Neural crest cell (in vitro differentiated cells): ENCODE data around the gene EGF. TPM values are rescaled to one million over a fixed set of nuclear protein-coding genes. Genes with fewer than 3 reads are reported as not detected.
"Not testable (repeated sequence)": the region's sequence is repeated elsewhere in the genome, so short reads cannot be mapped to it uniquely, and the experiment has no call there.

Experiments used
- DNase-seq: peaks from one replicate; pipeline ENCODE4 v3.0.0; 2021; ENCODE audit warnings: low read depth, mixed read lengths, low spot score
- H3K27ac Mint-ChIP-seq: one replicate; pipeline ENCODE4 v1.8.0; 2021; ENCODE audit warnings: mild to moderate bottlenecking, mixed read lengths; ENCODE audit not compliant: unreplicated experiment
- H3K27me3 Mint-ChIP-seq: 2 replicates; pipeline ENCODE4 v1.8.0; 2021; ENCODE audit warnings: low read depth, mild to moderate bottlenecking, mixed read lengths
- H3K36me3 Mint-ChIP-seq: 2 replicates; pipeline ENCODE4 v1.8.0; 2021; ENCODE audit warnings: low read depth, mild to moderate bottlenecking, mixed read lengths
- H3K4me1 Mint-ChIP-seq: 2 replicates; pipeline ENCODE4 v1.8.0; 2021; ENCODE audit warnings: mixed read lengths
- H3K4me3 Mint-ChIP-seq: one replicate; pipeline ENCODE4 v1.8.0; 2021; ENCODE audit warnings: mild to moderate bottlenecking, mixed read lengths
- H3K9me3 Mint-ChIP-seq: 2 replicates; pipeline ENCODE4 v1.8.0; 2021; ENCODE audit warnings: mixed read lengths
- CTCF ChIP-seq: fragments of 200-600 bp; sonication (generic); conservative IDR thresholded peaks from 2 replicates; pipeline ENCODE4 v1.5.0; 2021; ENCODE audit warnings: antibody characterized with exemption, mild to moderate bottlenecking
- total RNA-seq: library from RNA; stranded (reverse); gene quantifications from 2 replicates; pipeline ENCODE4 v1.2.1, GENCODE V29; 2021

EGF gene
- total RNA-seq, 1 donor from 2014 or later, result 0.84 TPM

- H3K27me3 Mint-ChIP-seq, result no peaks in the 10 kb centered on the region
- H3K9me3 Mint-ChIP-seq, result no peaks in the 10 kb centered on the region
- no peak overlapping the region for H3K4me3 Mint-ChIP-seq
- TF ChIP-seq CTCF, result no peak
- DNase-seq, result no peak
- H3K36me3 Mint-ChIP-seq, result peaks cover 2% of the 10 kb centered on the region
- H3K27ac Mint-ChIP-seq, result no peak overlapping the region
- no peaks in the 10 kb centered on the region for H3K4me1 Mint-ChIP-seq
Measured at GRCh38 chr4:109873791-109874514, 38.7 kb upstream of the EGF start.

DNA sequence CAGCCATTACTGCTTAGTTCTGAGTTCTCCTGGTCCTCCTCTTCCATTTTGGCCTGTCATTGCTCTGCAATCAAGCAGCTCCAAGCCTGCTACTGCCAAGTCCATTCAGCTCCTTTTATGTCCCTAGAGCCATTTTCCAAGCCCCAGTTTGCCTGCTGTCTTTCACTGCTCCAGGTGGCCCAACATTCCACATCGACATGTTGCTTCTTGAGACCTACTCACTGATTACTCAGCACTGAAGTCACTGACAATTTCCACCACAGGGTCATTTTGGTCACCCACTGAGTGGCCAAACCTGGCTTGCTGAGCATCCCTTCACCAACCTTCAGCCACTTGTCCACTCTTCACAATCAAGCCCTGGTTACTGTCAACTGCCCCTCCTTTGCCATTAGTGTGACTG, 37.6 kb upstream of the EGF start:
- Mint-ChIP-seq H3K9me3 (no peaks in the 10 kb centered on the region), H3K27me3 (no peaks in the 10 kb centered on the region), H3K36me3 (no peaks in the 10 kb centered on the region), H3K4me1 (no peaks in the 10 kb centered on the region), H3K27ac (no peak overlapping the region), H3K4me3 (no peak overlapping the region)
- no peak for TF ChIP-seq CTCF
- no peak for DNase-seq

DNA sequence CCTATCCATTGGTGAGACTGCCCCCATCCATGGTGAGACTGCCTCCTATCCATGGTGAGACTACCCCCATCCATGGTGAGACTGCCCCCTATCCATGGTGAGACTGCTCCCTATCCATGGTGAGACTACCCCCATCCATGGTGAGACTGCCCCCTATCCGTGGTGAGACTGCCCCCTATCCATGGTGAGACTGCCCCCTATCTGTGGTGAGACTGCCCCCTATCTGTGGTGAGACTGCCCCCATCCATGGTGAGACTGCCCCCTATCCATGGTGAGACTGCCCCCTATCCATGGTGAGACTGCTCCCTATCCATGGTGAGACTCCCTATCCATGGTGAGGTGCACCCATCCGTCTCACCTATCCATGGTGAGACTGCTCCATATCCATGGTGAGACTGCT, 37.1 kb upstream of the EGF start:
- H3K27me3 Mint-ChIP-seq, result not testable (repeated sequence)

DNA sequence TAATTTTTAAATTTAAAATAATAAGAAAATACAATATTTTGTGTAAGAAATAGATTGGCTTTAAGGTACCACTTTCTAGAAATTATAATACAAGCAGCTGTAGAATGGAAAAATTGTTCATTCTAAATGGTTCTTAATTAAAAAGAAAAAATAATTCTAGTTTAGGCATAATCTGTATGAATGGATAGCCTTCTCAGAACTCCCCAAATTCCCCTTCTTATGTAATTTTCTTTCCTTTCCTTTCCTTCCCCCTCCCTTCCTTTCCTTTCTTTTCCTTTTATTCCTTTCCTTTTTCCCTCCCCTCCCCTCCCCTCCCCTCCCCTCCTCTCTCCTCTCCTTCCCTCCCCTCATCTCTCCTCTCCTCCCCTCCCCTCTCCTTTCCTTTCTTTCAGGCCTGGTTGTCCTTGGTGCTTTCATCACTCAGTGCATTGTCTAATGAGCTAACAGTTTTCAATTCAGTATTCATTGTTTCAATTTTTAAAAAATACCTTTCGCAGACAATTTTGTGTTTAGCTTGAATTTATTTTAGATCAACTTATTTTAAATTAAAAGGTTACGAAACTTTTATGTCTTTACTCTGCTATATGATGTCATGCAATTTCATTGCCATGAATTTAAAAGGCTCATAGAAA, 35.9 kb upstream of the EGF start:
- DNase-seq, result no peak
- Mint-ChIP-seq H3K9me3 (no peaks in the 10 kb centered on the region), H3K27ac (no peak overlapping the region), H3K4me1 (no peaks in the 10 kb centered on the region), H3K36me3 (no peaks in the 10 kb centered on the region), H3K4me3 (no peak overlapping the region), H3K27me3 (no peaks in the 10 kb centered on the region)
- TF ChIP-seq CTCF, result no peak

More for the DNA sequence above, 37.1 kb upstream of the EGF start:
- not testable (repeated sequence) for DNase-seq, H3K27ac Mint-ChIP-seq, H3K36me3 Mint-ChIP-seq, H3K4me3 Mint-ChIP-seq, H3K4me1 Mint-ChIP-seq, H3K9me3 Mint-ChIP-seq

GRCh38 chr4:109877400-109877799, 35.3 kb upstream of the EGF start:
- Mint-ChIP-seq H3K27me3 (no peaks in the 10 kb centered on the region), H3K4me3 (no peak overlapping the region), H3K27ac (no peak overlapping the region), H3K36me3 (no peaks in the 10 kb centered on the region), H3K4me1 (no peaks in the 10 kb centered on the region), H3K9me3 (no peaks in the 10 kb centered on the region)
- no peak for TF ChIP-seq CTCF
- DNase-seq, result no peak

DNA sequence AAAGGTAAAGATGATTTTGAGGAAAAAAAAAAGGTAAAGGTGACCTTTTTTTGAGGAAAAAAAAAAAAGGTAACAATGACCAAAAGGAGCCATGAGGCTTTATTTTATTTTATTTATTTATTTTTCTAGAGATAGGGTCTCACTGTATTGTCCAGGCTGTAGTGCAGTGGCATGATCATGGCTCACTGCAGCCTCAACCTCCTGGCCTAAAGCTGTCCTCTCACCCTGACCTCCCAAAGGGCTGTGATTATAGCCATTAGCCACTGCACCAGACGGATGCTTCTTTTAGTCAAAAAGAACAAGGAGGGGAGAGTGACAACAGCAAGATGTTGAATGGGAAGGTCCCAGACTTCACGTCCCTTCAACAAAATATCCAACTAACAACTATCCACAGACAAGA, 34.3 kb upstream of the EGF start:
- Mint-ChIP-seq H3K27ac (no peak overlapping the region), H3K36me3 (no peaks in the 10 kb centered on the region), H3K9me3 (no peaks in the 10 kb centered on the region), H3K4me1 (no peaks in the 10 kb centered on the region), H3K27me3 (no peaks in the 10 kb centered on the region), H3K4me3 (no peak overlapping the region)
- no peak for TF ChIP-seq CTCF
- DNase-seq, result no peak
